Limb (tissue), 2 donors: Measurements from ENCODE around the gene NPSR1.
"Not testable (repeated sequence)": the region's sequence is repeated elsewhere in the genome, so short reads cannot be mapped to it uniquely, and the experiment has no call there.

ENCODE experiments used
- DNase-seq, 2 donors: peaks; one replicate each; pipeline ENCODE4 v3.0.0-alpha.2; 2016; ENCODE audit errors: extremely low spot score in 2 of 2

The NPSR1 gene

DNA sequence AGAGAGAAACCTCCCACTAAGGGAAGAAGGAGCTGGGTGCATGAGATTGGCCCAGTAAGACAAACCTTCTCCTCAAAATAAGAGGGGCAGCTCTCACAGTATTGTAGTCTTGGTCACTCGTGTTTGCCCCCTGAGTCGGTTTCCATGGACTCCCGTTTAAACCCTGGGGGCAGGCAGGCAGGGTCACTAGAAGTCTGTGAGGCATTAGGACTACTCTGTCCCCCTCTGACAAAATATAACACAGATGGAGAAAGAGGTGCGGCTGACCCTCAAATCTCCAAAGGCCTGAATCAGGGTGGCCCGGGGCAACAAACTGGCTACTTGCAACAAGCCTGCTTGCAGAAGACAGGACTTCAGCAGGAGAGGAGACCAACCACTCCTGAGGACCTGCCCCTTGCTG lies 210.6 kb downstream of the NPSR1 start:
- not testable (repeated sequence) for DNase-seq

DNA sequence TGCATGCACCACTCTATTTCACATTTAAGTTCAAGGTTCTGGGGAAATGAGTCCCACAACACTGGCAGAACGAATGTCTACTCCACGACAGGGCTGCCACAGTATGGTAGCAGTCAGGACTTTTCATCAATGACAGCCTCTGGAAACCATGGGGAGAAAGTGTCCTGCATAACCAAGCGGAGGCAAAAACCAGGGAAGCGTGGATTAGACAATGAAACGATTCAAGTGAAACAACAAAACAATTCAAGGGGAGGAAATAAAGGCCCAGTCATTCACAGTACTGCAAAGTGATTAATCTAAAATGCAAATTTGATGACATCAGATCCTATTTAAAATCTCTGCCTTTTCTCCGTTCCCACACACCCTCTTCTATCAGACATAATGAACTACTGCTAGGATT lies 211.0 kb downstream of the NPSR1 start:
- no peak for DNase-seq

DNA sequence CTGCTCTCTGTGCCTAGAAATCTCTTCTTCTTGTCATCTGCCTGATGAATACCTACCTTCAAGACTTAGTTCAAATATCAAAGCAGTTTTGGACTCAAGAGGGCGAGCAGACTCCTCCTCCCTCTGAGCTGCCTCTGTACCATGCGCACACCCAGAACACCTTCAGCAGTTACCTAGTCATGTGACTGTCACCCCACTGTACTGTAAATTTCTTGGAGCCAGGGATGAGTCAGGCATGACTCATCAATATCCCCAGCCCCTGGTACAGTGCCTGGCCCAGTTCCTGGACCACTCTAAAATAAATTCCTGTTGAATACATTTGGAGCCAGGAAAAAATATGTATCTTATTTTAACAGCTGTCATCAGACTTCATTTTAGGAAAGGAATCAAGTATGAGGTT lies 212.0 kb downstream of the NPSR1 start:
- not testable (repeated sequence) for DNase-seq

DNA sequence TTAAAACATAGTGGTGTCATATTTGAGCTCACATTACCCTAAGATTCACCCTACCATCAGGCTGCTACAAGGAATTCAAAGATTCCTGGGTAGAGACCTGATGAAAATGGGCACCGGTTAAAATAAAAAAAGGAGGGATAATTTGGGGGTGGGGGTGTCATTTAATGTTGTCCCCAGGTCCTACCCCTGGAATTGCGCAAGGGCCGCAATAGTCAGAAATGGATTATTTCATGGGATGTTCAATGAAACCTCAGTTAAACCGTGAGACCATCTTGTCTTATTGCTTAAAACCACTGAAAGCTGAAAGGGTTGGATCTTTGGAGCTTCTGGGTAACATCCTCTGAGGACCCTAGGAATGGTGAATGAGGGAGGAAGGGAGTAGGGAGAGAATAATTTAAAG lies 216.3 kb downstream of the NPSR1 start:
- DNase-seq: not testable (repeated sequence)

DNA sequence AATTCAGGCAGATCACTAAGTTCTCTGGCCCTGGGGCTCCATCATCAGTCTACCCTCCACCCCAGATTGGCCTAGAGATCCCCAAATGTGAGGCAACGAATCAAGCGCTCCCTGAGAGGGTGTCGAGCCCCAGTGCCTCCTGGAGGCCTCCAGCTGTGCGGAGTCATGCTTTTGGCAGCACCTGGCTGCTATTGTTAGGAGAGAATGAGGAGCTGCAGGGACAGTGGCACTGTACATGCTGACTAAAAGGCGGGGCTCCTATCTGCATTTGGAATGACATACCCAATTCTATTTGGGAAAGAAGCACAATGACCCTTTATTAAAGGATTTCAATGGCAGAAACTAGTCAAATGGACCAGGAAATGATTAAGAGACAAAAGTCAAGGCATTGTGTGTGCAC lies 217.5 kb downstream of the NPSR1 start:
- DNase-seq: no peak

DNA sequence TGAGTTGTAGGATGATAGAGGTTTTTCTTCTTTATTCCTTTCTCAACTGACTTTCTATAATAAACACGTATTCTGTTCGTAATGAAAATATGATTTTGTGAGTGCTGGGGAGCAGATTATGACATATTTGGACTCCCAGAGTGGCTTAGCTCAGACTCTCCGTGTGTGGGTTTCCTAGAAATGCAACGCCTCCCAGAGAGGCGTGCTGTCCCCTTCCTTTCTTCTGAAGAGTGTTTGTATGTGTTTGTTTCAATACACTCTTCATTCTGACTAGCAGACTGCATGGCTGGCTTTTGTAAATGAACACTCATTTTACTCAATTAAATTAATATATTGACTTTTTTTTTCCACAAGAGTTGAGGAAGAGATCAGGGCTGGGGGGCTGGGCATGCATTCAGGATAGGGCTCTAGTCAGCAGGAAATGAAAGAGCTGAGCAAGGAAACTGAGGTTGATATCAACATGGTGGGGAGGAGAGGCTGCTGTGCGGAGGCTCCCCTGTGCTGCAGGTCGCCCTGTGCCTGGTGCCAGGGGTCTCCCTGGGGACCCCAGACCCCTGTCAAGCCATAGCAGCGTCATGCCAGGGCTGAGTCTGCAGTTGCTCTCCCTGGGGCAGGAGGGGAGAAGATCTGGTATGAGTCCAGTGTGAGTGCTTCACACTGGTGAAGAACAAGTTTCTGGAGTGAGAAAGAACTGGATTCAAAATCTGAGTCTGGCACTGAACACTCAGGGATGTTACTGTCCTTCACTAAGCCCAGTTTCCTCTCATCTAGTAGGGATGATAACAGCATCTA lies 221.1 kb downstream of the NPSR1 start:
- not testable (repeated sequence) for DNase-seq

DNA sequence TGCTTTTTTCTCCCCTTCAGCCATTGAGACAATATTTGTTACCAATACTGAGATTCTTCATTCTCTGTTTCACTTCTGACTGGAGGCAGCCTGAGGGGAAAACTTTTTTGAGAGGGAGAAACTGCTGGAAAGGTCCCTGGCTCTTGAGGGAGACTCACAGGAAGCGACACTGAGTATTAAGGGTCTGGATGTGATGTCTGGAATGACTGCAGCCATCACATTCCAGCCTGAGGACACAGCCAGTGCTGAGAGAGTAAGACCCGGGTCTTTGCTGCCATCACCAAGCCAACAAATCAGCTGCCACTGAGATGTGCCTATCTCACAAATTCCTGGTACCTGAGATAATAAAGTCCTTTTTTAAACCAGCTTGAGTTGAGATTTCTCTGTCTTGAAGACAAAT lies 221.9 kb downstream of the NPSR1 start:
- no peak for DNase-seq

DNA sequence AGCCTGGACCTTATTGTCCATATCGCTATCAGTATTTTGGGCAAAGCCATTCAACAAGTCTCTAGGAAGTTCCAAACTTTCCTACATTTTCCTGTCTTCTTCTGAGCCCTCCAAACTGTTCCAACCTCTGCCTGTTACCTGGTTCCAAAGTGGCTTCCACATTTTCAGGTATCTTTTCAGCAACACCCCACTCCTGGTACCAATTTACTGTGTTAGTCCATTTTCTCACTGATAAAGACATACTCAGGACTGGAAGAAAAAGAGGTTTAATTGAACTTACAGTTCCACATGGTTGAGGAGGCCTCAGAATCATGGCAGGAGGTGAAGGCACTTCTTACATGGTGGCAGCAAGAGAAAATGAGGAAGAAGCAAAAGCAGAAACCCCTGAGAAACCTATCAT lies 225.8 kb downstream of the NPSR1 start:
- DNase-seq: not testable (repeated sequence)

DNA sequence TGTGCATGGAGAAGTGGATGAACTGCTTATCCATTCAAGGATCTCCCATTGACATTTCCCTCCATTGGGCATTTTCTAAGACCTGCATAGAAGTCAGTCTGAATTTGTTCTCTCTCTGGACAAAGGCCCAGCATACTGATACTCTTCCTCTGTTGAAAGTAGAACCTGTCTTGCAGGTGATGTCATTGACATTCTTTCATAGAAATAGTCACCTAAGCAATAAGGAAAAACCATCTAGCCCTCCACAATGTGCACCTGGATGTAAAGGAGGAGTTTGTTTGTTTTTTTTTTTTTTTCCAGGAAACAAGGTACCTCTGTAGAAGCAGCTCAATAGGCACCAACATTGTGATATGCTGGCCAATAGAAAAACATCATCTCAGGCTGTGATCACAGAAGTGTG lies 228.8 kb downstream of the NPSR1 start:
- no peak for DNase-seq

DNA sequence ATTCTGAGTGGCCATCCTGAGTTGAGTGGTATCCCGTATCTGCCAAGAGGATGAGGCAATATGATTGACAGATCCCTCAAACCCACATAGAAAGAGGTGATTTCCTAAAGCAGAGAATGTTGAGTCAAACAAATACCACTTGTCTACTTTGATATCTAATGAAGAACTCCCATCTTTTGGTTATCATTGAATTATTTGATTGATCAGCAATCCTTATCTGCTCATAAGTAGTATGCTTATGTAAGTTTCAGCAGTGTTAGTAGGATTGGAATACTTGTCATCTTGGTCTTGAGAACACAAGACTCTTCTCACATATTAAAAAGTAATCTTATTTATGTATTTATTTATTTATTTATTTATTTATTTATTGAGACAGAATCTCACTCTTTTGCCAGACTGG lies 231.9 kb downstream of the NPSR1 start:
- DNase-seq: no peak

DNA sequence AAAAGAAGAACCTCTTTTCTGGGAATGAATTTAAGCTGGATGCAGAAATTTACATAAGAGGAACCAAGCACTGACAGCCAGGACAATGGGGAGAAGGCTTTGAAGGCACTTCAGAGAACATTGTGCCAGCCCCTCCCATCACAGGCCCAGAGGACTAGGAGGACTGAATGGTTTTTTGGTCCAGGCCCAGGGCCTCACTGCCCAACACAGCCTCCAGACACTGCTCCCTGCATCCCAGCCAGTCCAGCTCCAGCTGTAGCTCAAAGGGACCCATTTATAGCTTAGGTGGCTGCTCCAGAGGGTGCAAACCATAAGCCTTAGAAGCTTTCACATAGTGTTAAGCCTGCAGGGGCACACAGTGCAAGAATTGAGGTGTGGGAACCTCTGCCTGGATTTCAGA lies 237.2 kb downstream of the NPSR1 start:
- DNase-seq: no peak
